NCI-H2171 (cell line): Measurements from ENCODE around the gene TSPEAR.

ENCODE experiments used
- DNase-seq: peaks from one replicate; lab custom pipeline; 2025; lab: John Stamatoyannopoulos, UW

Gene TSPEAR

DNA sequence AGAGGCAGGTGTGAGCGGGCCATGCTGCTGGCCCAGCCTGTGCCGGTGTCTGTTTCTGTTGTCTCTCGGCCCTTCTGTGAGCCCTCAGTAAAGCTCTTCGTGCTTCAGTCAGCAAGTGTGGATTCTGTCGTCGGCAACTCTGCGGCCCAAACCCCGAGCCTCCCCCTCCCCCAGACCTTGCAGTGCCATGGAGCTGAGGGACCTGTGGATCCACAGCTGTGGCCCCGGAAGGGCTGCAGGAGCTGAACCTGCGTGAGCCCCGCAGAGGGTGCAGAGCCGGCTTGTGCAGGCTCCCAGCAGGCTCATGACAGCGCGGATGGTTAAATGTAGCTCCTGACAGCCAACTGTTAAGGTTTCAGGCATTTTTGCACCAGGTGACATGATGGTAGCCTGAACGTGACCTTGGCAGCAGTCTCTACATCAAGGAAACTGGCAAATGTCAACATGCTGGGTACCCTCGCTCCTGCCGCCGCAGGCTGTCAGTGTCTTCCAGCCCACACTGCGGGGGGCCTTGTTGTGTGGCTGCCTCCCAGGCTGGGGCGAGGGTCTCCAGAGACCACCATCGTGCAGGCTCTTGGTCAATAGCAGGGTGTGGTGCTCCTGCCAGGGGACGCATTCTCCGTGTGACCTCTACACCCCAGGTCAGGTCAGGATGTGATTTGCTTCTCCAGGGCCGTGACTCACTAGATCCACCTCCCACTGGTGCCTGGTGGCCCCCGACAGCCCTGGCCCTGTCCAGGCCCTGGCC is 249.1 kb downstream of the TSPEAR start:
- no peak for DNase-seq

DNA sequence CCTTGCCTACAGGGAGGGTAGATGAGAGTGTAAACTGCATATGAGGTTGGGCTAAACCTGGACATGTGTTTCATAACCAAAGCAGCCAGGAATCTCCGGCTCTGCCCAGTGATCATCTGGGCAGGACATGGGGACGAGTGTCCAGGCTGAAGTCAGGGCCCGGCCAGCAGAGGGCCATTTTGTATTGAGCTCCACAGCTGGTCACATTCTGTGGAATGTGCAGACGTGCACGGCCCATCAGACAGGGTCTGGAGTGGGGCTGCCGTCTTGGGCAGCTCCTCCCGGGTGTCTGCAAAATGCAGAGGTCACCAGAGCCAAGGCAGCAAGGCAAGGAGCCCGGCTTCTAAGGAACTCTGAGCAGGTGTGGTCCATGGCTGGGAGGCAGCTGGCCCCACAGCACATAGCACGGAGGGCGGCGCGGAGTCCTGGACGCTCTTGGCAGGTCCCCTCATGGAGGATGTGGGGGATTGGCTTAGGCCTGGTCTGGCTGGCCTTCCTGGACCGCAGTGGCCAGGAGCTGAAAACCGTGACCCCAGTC is 249.8 kb downstream of the TSPEAR start:
- DNase-seq, result no peak

DNA sequence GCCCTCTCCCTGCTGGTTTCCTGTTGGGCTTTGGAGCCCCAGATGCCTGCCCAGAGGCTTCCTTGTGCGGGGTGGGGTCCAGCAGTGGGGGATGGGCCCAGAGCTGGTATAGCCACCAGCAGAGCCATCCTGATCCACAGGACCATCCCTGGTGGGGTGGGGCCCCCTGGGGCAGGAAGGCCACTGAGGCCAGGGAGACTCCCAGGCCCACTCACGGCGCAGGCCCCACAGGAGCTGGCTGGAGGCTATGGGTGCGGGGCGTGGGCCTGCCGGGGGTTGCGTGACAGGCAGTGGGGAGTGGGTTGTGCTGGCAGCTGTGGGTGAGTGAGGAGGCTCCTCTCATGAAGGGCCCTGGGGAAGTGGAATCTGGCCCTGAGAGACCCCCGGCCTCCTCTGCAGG is 250.4 kb downstream of the TSPEAR start:
- no peak for DNase-seq

DNA sequence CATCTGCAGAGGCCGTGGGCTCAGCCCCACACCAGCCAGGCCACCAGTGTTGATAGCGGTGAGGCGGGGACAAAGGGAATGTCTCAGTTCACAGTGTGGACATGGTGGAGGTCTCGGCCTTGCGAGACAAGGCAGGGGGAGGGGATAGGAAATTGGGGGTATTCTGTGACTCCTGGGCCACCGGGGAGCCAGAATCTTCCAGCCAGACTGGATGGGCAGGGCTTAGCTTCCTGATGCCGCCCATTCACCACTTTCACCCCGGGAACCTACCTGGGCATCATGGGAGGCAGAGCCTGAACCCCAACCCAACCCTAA is 251.0 kb downstream of the TSPEAR start:
- no peak for DNase-seq

DNA sequence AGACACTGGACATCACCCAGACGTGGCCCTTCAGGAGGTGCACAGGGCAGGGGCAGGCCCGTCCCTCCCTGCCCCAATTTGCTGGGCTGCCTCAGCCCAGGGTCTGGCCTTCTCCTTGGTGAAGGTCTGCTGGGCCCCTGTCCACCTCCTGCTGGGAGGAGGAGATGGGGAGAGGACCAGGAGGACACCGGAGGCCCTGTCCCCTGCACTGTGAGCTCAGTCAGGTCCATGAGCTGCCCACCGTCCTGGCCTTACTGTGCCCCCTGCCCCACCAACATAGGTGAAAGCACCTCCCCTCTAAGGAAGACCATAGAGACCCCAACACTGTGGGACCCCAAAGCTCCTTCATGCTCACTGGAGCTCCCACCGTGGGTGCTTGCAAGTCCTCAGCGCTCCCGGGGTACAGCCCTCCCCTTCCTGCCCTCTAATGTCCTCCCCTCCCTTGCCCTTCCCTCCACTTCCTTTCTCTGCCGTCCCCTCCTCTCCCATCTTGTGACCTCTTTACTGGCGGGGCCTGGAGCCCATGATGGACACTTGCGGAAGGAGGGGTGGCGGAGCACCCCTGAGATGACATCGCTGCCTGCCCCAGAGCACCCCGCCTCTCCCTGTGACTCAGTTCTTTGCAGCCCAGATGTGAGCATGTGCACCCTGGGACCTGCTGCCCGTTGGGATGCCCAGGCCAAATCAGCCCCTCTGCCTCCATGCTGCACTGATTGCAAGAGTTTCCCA is 251.5 kb downstream of the TSPEAR start:
- no peak for DNase-seq

DNA sequence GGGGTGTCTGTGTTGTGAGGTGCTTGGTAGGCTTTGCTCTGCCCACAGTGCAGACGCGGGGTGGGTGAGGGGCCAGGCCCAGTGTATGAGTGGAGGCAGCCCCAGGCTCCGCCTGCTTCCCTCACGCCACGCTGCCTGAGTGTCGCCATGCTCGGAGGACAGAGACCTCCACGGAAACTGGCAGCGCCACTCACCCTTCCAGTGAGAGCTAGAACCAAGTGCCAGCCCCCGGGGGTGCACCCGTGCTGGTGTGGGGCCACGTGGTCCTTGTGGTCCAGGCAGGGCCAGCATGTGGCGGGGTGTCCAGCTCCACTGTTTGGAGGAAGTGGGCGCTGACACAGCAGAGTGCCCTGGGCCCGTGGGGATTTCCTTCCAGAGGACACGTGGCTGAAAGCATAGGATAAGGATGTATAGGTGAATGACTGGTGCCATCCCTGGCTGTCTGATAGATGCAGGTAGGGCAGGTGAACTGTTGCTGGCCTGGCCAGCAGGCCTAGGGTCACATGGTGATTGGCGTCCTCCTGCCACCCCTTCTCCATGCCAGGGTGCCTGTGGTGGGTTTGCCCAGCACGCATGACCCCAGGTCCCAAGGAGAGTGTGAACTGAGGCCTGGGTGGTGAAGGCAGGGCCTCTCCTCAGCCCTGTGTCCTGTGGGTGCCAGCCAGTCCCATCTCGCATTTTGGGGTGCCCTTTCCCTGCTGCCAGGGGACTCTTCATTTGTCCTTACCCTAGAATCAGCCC is 252.2 kb downstream of the TSPEAR start:
- DNase-seq, result no peak

DNA sequence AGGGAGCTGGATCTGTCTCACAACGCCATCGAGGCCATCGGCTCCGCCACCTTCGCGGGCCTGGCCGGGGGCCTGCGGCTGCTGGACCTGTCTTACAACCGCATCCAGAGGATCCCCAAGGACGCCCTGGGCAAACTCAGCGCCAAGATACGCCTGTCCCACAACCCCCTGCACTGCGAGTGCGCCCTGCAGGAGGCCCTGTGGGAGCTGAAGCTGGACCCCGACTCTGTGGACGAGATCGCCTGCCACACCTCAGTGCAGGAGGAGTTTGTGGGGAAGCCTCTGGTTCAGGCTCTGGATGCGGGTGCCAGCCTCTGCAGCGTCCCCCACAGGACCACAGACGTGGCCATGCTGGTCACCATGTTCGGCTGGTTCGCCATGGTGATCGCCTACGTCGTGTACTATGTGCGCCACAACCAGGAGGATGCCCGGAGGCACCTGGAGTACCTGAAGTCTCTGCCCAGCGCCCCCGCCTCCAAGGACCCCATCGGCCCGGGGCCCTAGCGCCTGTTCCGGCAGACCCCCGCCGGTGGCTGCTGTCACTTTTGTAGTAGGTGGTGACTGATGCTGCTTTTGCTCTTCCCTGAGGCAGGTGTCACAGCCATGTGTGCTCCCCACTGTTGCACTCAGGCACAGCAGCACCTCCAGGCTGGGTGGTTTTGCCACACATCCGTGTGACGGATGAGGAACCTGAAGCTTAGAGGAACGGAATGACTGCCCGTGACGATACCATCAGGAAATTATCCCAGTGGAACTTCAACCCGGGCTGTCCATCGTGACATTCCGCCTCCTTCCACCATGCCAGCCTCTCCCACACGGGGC is 254.2 kb downstream of the TSPEAR start:
- DNase-seq, result no peak

DNA sequence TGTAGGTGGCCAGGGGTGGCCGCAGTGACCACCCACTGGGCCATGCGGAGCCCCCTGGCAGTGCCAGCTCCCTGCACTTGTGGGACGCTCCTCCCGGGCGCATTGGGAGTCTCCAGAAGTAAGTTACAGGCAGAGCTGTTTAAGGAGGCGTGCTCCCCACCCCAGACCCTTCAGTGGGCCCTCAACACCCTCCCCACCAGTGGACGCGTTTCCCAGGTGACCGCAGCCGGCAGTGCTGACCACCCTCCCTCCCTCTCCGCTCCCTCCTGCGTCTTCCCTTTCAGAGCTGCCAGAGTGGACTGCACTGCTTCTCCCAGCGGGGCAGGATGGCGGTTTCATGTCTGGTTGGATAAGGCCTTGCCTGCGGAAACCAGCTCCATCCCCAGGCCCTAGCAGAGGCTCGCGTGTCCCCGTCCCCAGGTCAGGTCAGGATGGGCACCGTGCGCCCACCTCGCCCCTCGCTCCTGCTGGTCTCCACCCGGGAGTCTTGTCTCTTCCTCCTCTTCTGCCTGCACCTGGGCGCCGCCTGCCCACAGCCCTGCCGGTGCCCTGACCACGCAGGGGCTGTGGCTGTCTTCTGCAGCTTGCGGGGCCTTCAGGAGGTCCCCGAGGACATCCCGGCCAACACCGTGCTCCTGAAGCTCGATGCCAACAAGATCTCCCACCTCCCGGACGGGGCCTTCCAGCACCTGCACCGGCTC is 255.0 kb downstream of the TSPEAR start:
- DNase-seq, result no peak

DNA sequence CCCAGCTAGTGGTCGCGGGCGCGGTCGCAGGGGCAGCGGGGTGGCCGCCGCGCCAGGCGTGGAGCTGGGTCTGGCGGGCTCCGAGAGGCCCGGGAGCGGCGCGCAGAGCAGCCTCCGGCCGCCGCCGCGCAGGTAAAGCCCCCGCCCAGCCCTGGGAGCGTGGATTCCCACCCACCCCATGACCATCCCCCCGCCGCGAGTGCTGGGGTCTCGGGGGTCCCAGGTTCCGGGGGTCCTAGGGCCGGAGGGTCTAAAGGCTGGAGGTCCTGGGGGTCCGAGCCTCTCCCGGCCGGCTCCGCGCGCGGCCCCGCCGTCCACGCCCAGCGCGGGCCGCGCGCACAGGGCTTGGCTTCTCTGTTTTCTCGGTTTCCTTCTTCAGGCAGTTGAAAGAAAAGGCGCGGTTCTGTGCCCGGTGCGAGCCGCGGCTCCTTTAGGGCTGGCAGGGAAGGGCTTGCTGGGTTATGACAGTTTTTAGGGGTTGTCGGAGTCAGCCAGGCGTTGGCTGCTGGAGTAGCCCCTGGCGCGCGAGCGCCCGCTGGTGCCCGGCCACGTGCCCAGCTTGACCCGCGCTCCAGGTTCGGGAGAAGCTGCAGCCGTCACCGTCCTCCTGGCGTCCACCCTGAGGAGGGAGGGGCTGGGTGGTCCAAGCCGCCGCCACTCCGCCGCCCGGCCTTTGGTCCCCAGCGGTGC is 255.7 kb downstream of the TSPEAR start:
- peak; percentile 19 for DNase-seq

DNA sequence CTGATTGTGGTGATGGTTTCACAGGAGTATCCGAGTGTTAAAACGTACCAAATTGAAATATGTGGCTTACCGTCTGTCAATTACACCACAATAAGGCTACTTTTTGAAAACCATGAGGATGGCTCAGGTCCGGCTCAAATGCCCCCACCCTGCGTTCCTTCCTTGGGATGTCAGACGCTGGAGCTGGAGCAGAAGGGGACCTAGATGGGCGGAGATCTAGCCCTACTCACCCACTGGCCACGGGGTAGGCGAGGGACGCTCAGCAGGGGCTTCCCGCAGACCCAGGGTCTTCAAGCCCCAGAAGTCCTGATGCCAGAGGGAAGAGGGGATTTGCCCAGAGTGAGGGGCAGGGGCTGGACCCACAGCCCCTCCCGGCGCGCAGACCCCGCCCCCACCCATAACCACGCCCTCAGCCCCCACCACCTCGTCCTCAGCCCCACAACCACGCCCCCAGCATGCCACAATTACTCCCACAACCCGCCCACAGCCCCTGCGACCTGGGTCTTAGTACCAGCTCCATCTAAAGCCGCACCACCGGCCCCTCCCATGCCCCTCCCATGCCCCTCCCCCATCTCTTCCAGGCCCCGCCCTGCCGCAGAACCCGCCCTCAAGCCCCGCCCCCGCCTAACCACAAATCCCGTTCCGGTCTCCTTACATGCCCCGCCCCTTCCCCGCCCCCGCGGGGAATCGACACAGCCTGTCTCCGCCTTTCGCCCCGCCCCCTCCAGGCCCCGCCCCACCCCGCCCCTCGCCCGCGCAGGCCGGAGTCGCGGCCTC is 256.4 kb downstream of the TSPEAR start, which contains the start of gene LRRC3:
Gene LRRC3, plus strand, starts transcription at position 764 of the 777 bp plus-strand sequence. CDS start 1,135 bp downstream, outside the sequence.
- DNase-seq, result peak; percentile 90

DNA sequence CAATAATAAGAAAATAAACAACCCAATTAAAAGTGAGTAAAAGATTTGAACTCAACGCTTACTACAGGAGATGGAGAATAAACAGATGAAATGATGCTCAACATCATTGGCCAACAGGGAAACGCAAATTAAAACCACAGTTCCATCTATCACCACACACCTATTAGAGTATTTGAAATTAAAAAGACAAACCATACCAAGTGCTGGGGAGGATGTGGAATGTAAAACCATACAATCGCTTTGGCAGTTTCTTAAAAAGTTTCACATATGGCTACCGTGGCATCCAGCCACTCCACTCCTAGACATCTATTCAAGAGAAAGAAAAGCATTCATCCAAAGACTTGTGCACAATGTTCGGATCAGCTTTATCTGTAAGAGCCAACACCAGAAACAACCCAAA is 257.3 kb downstream of the TSPEAR start:
- no peak for DNase-seq

DNA sequence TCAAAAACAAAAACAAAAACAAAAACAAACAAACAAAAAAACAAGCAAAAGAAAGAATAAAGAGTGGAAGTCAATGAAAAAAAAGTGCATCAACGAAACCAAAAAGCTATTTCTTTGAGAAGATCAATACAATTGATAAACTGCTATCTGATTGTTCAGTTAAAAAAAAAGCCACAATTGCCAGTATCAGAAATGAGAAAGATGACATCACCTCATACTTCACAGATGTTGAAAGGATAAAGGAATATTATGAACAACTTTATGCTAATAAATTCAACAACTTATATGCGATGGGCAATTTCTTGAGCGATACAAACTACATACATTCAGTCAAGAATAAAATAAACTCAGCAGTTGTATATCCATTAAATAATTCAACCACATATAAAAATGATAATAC is 258.3 kb downstream of the TSPEAR start:
- DNase-seq, result no peak

DNA sequence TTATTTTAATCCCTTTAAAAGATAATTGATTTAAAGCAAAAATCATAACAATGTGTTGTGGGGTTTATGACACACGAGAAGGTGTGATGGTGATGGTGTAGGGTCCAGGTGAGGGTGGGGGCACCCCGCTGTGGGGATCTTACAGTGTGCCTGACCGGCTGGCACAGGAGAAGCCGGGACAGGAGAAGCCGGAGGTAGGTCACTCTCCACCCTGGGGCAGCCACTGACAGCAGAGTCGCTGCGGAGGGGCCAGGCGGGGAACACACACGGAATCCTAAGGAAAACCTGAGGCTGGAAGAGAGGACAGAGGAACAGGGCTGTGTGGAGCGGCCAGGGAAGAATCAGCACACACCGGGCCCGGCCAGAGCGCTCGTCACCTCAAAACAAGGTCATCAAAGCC is 260.4 kb downstream of the TSPEAR start:
- DNase-seq, result no peak

DNA sequence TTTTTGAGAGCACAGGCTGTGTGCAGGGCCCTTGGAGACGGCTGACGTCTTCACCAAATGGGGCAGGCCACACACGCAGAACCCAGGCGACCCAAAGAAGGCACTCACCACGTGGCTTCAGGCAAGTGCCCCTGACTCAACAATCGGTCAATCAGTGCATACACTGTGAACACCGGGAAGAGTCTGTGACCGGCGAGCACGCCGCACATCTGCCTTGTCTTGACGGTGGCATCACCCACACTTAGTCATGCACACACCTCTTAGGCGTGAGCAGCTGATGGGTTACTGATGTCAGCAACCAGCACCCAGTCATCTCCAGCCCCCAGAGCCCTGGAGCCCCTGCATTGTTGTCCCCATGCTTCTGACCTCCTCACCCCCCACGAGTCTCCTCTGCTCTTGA is 261.0 kb downstream of the TSPEAR start:
- DNase-seq, result no peak

DNA sequence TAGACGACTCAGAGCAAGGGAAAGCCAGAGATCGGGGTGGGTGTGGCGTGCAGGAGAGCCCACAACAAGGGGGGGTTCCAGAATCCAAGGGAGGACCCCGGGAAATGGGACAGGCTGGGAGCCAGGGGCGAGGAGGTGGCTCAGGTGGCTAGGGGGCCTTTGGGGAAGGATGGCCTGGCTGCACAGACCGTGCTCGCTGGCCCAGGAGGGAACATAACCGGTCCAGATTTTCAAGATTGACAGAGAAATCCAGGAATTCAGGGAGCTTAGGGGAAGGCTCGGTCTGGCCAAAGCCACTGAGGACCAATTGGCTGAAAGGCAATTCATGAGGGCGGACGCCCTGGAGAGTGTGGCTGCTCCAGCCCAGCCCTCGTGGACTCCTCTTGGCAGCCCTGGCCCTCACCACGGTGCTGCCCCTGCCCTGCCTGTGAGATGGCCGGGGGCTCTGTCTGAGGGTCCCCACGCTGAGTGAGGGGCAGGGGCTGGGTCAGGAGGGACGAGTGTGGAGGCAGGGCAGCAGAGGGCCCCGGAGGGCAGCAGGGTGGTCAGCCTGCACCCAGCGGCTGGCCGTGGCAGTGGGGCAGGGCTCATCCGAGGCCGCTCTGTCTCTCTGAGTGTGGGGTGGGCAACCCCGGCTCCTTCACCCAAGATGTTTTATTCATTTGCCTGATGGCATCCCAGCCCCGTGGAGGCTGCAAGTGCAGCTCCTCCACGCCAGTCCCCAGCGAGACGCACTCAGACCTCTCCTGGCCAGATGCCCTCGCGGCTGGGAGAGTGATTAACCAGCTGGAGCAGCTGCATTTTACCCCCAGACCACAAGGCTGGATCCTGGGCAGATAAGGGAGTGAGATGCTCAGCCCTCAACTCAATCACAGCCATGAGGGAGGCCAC is 261.7 kb downstream of the TSPEAR start:
- no peak for DNase-seq

DNA sequence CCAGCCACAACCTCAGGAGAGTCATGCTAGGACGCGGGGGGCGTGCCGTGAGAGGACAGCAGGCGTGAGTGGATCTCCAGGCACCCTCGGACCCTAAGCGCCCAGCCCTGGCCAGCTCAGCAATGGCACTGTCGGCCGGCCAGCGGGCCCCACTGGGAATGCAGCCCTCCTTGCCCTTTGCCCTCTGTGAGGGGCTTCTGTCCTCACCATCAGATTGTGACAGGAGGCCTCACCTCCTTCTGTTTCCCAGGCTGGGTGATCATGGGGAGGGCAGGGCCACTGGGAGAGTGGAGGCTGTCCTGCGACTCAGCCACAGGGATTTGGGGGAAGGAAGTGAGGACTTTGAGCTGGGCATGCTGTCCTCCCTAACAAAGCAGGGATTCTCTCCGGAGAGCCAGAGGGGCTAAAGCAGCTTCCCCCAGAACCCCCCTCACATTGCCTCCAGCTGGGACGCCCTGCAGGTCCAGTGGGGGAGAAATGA is 262.7 kb downstream of the TSPEAR start:
- DNase-seq, result no peak
